Breast epithelium (tissue), 4 donors: ENCODE results near the gene ZC3H15. TPM values are rescaled to one million over a fixed set of nuclear protein-coding genes. Genes with fewer than 3 reads are reported as not detected.

Experiments
- DNase-seq, 2 donors: peaks; one replicate each; pipeline ENCODE4 v3.0.0-alpha.2; 2019; ENCODE audit warnings: low spot score in 2 of 2
- H3K27ac ChIP-seq, 2 donors: fragments of 200-600 bp; sonication (generic) in 1 of 2; one replicate each; pipeline ENCODE4 v1.5.1; 2016 to 2019; ENCODE audit warnings: mild to moderate bottlenecking in 1 of 2
- H3K27me3 ChIP-seq, 2 donors: fragments of 200-600 bp; sonication (generic) in 1 of 2; one replicate each; pipeline versions ENCODE4 v1.5.1 to v1.6.0; 2017 to 2019; ENCODE audit warnings: control low read depth in 1 of 2, mild to moderate bottlenecking in 1 of 2
- H3K36me3 ChIP-seq: fragments of 200-600 bp; one replicate; pipeline ENCODE4 v1.5.1; 2019
- H3K4me1 ChIP-seq, 2 donors: fragments of 200-600 bp; sonication (generic); one replicate each; pipeline ENCODE4 v1.5.1; 2016 to 2019; ENCODE audit warnings: control low read depth in 1 of 2
- H3K4me3 ChIP-seq, 3 donors: fragments of 200-600 bp; sonication (generic); 1 replicate in 2 of 3; 2 replicates in 1 of 3; pipeline ENCODE4 v1.5.1; 2016 to 2019; ENCODE audit warnings: mild to moderate bottlenecking in 3 of 3, moderate library complexity in 2 of 3
- H3K9me3 ChIP-seq, 2 donors: fragments of 200-600 bp; sonication (generic) in 1 of 2; one replicate each; pipeline ENCODE4 v1.5.1; 2016 to 2019; ENCODE audit warnings: control low read depth in 1 of 2
- POLR2A ChIP-seq: fragments of 450-650 bp; IDR thresholded peaks from one replicate; pipeline ENCODE4 v1.6.1; 2016; ENCODE audit warnings: antibody characterized with exemption, mild to moderate bottlenecking, moderate library complexity
- POLR2AphosphoS5 ChIP-seq, 3 donors: sonication (generic); formaldehyde crosslinking; IDR thresholded peaks; one replicate each; pipeline ENCODE4 v1.6.1; 2017; ENCODE audit warnings: antibody characterized with exemption in 3 of 3
- intact Hi-C: fragments of 100-400 bp; cut with DNase I; formaldehyde crosslinking; loops from one replicate; pipeline ENCODE4 v1.15.1; 2023; ENCODE audit warnings: low total_unique reads
- total RNA-seq, 3 donors: library from RNA; depleted of rRNA; stranded (reverse); fragments of >200 nt; gene quantifications; one replicate each; pipeline ENCODE4 v1.1.0, GENCODE V29; 2016
- TF ChIP-seq, protein P1 (sequence below), 3 donors: fragments of 450-650 bp; IDR thresholded peaks; one replicate each; pipeline ENCODE4 v1.5.1; 2016 to 2017; ENCODE audit warnings: antibody characterized with exemption in 3 of 3, mild to moderate bottlenecking in 3 of 3, moderate library complexity in 3 of 3

ZC3H15 gene
- total RNA-seq, 3 donors from 2014 or later: 70.8 to 75.8 (median 73.0) TPM

DNA sequence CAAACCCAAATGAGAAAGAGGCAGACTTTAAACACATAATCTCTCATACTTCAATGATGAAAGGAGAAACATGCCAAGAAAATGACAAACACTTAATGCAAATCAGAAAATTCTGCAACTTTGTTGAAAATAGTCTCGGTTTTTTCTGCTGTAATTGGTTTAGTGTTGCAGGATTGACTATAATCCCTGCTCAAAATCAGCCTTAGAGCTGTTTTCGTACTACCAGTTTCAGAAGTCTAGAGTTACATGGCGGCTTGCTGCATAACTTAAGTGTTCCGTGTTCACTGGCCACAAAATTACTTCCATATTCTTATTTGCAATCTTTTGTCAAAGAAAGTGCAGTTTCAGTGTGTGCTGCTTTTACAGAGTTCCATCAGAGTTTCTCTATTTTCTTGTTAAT, 54.9 kb downstream of the ZC3H15 start:
- Histone ChIP-seq H3K4me3 (no peak overlapping the region), H3K9me3 (no peaks in the 10 kb centered on the region), H3K27me3 (no peaks in the 10 kb centered on the region), H3K36me3 (no peaks in the 10 kb centered on the region), H3K27ac (no peak overlapping the region), H3K4me1 (no peaks in the 10 kb centered on the region)
- no peak for DNase-seq
- TF ChIP-seq POLR2AphosphoS5 (IDR thresholded peaks at IDR 0.05): no peak
- TF ChIP-seq, protein P1, sequence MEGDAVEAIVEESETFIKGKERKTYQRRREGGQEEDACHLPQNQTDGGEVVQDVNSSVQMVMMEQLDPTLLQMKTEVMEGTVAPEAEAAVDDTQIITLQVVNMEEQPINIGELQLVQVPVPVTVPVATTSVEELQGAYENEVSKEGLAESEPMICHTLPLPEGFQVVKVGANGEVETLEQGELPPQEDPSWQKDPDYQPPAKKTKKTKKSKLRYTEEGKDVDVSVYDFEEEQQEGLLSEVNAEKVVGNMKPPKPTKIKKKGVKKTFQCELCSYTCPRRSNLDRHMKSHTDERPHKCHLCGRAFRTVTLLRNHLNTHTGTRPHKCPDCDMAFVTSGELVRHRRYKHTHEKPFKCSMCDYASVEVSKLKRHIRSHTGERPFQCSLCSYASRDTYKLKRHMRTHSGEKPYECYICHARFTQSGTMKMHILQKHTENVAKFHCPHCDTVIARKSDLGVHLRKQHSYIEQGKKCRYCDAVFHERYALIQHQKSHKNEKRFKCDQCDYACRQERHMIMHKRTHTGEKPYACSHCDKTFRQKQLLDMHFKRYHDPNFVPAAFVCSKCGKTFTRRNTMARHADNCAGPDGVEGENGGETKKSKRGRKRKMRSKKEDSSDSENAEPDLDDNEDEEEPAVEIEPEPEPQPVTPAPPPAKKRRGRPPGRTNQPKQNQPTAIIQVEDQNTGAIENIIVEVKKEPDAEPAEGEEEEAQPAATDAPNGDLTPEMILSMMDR (IDR thresholded peaks at IDR 0.05): no peak
- TF ChIP-seq POLR2A: no peak
- intact Hi-C loops: no loop called here

DNA sequence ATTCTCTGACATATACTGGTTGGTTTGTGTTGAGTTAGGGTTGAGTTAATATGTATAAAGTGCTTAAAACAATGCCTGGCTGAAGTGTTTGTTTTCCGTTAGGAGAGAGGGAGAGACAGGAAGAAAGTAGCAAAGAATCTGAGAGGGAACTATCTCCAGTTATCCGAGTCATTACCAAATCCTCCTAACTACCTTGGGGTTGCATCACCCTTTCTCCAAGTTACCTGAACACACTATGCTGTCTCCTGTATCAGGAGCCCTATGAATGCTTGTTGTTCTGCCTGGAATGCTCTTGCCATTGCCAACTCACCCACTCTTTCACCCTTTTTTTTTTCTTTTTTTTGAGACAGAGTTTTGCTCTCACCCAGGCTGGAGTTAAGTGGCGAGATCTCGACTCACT, 55.9 kb downstream of the ZC3H15 start:
- no peak for DNase-seq
- Histone ChIP-seq H3K4me3 (no peak overlapping the region), H3K27me3 (no peaks in the 10 kb centered on the region), H3K36me3 (no peaks in the 10 kb centered on the region), H3K4me1 (no peaks in the 10 kb centered on the region), H3K9me3 (no peaks in the 10 kb centered on the region), H3K27ac (no peak overlapping the region)
- no peak for TF ChIP-seq POLR2AphosphoS5 (IDR thresholded peaks at IDR 0.05)
- TF ChIP-seq POLR2A: no peak
- TF ChIP-seq, protein P1 (IDR thresholded peaks at IDR 0.05): no peak
- intact Hi-C loops: no loop called here

DNA sequence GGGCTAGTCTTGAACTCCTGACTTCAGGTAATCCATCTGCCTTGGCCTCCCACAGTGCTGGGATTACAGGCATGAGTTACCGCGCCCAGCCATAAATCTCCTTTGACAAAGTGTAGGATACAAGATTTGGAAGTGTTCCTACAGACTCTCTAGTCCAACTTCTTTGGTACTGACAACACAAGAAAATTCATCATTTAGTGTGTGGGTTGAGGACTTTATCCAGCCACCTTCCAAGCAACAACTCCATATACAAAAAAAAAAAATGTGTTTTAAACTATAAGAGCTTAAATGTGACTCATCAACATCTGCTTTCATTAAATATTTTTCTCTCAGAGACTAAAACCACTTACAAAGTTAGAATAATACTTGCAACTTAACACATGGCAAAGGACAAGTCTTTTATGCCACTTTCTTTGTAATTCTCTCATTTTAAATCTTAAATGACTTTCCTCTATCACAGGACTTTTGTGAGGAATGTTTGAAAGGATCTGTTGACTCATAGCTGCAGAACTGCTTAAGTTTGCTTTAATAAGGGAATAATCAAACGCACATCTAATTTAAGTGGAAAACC, 57.6 kb downstream of the ZC3H15 start:
- H3K27me3 ChIP-seq: no peaks in the 10 kb centered on the region
- no peaks in the 10 kb centered on the region for H3K36me3 ChIP-seq
- H3K4me1 ChIP-seq: no peaks in the 10 kb centered on the region
- DNase-seq: no peak
- H3K27ac ChIP-seq: peak overlapping the region; percentile 15 to 63
- H3K4me3 ChIP-seq: no peak overlapping the region
- H3K9me3 ChIP-seq: no peaks in the 10 kb centered on the region
- TF ChIP-seq, protein P1 (IDR thresholded peaks at IDR 0.05): no peak
- TF ChIP-seq POLR2AphosphoS5 (IDR thresholded peaks at IDR 0.05): no peak
- intact Hi-C loops: no loop called here

DNA sequence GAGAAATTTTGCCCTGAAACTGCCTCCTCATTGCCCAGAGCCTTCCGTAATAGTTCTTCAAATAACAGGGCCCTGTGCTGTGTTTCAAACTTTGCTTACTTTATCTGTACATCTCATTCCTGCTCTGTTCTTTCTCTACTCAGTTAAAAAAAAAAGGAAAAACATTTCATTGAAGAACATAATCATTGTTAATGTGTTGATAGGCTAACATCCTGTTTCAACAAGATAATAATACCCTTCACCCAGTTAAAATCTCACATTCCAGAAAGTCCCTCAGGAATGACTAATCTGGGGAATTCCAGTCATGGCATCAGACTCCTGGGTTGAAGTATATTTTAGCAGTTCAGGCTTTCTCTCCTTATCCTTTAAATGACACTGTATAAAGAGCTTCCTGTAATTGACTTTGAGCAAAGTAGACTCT, 58.2 kb downstream of the ZC3H15 start:
- no peaks in the 10 kb centered on the region for H3K4me1 ChIP-seq
- H3K9me3 ChIP-seq: no peaks in the 10 kb centered on the region
- intact Hi-C loops: no loop called here
- TF ChIP-seq POLR2AphosphoS5 (IDR thresholded peaks at IDR 0.05): no peak
- TF ChIP-seq, protein P1 (IDR thresholded peaks at IDR 0.05): no peak
- TF ChIP-seq POLR2A: no peak
- DNase-seq: no peak
- no peak overlapping the region for H3K4me3 ChIP-seq
- no peaks in the 10 kb centered on the region for H3K36me3 ChIP-seq
- peak overlapping the region; percentile 15 to 63 for H3K27ac ChIP-seq
- H3K27me3 ChIP-seq: no peaks in the 10 kb centered on the region

DNA sequence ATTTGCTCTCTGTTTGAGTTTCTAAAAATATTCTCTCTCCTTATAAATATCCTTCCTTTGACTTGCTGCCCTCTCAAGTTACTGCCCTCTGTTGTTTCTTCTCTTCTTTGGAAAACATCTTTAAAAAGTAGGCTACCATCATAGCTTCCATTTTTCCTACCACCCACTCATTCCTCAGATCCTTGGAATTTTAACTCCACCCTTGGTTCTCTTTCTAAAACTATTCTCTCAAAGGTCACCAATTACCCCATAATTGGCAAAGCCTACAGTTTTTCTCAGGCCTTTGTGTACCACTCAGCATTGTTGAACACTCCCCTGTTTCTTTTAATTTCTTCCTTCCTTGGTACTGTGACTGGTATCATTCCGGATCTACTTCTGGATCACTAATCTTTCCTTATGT, 60.8 kb downstream of the ZC3H15 start:
- H3K27me3 ChIP-seq: no peaks in the 10 kb centered on the region
- no peak overlapping the region for H3K4me3 ChIP-seq
- H3K27ac ChIP-seq: no peak overlapping the region
- intact Hi-C loops: no loop called here
- no peak for DNase-seq
- H3K36me3 ChIP-seq: no peaks in the 10 kb centered on the region
- H3K4me1 ChIP-seq: no peaks in the 10 kb centered on the region
- TF ChIP-seq POLR2A (no peak), POLR2AphosphoS5 (IDR thresholded peaks at IDR 0.05) (no peak)
- TF ChIP-seq, protein P1 (IDR thresholded peaks at IDR 0.05): no peak
- no peaks in the 10 kb centered on the region for H3K9me3 ChIP-seq
